A549 (cell line): Measurements from ENCODE around the gene KAT6B. TPM values are rescaled to one million over a fixed set of nuclear protein-coding genes. Genes with fewer than 3 reads are reported as not detected.
A peak's percentile ranks its signal among the peaks of the same experiment; 100 is the strongest.

Source experiments
- ATAC-seq, 2 experiments: fragments of 200-7000 bp in 1 of 2; fragments of >200 bp in 1 of 2; cut with Nextera tagmentation in 1 of 2; cut with Tn5 transposase in 1 of 2; 3 replicates each; pipeline versions ENCODE4 v1.8.0 to v1.9.1; 2018 to 2020; ENCODE audit warnings: mild to moderate bottlenecking in 1 of 2, moderate library complexity in 1 of 2
- CTCF ChIA-PET: fragments of 300-600 bp; sonication (Branson Sonifier 250); formaldehyde crosslinking; extraction: SDS; loops from one replicate; lab custom pipeline; 2021; ENCODE audit warnings: antibody characterized with exemption, inconsistent platforms; lab: Yijun Ruan, JAX
- POLR2A ChIA-PET: fragments of 350-600 bp; formaldehyde crosslinking; extraction: SDS; loops from one replicate; lab custom pipeline; 2021; ENCODE audit warnings: antibody characterized with exemption, inconsistent platforms; lab: Yijun Ruan, JAX
- DNase-seq, 2 experiments: peaks; one replicate each; pipeline versions ENCODE4 v3.0.0 to v3.0.0-alpha.2; 2011 to 2016; ENCODE audit warnings: low read depth in 1 of 2, low spot score in 1 of 2
- FAIRE-seq: peaks from 2 replicates; lab custom pipeline; 2011; peaks lifted over from hg19 to GRCh38; lab: Jason Lieb, UNC
- H3K27ac ChIP-seq, 2 experiments: fragments of >200 bp; sonication (Bioruptor Twin); formaldehyde crosslinking; 3 replicates each; pipeline ENCODE4 v1.5.1; 2016 to 2017
- H3K4me1 ChIP-seq: fragments of >200 bp; sonication (Bioruptor Twin); formaldehyde crosslinking; 3 replicates; pipeline ENCODE4 v1.6.1; 2016
- H3K4me2 ChIP-seq: fragments of >200 bp; sonication (Bioruptor Twin); formaldehyde crosslinking; 3 replicates; pipeline ENCODE4 v1.6.1; 2016
- H3K4me3 ChIP-seq: fragments of >200 bp; sonication (Bioruptor Twin); formaldehyde crosslinking; 3 replicates; pipeline ENCODE4 v1.5.1; 2016
- H3K9me3 ChIP-seq: fragments of >200 bp; sonication (Bioruptor Twin); formaldehyde crosslinking; 3 replicates; pipeline ENCODE4 v1.6.1; 2016
- CEBPB ChIP-seq, 2 experiments: fragments of >200 bp in 1 of 2; sonication (Bioruptor Twin) in 1 of 2; formaldehyde crosslinking in 1 of 2; IDR thresholded peaks; 2 replicates each; pipeline ENCODE4 v1.6.1; 2012 to 2016
- EHMT2 ChIP-seq: fragments of 200-600 bp; sonication (generic); IDR thresholded peaks from 2 replicates; pipeline ENCODE4 v1.6.1; 2016; ENCODE audit warnings: antibody characterized with exemption, low read depth, mild to moderate bottlenecking, moderate library complexity
- EP300 ChIP-seq, 2 experiments: fragments of >200 bp; sonication (Bioruptor Twin); formaldehyde crosslinking; IDR thresholded peaks; 2 replicates in 1 of 2; 3 replicates in 1 of 2; pipeline ENCODE4 v1.6.1; 2016 to 2017
- ESRRA ChIP-seq: fragments of 150-350 bp; IDR thresholded peaks from 2 replicates; pipeline ENCODE4 v1.6.1; 2014; ENCODE audit warnings: mild to moderate bottlenecking, low read length, borderline replicate concordance
- FOSL2 ChIP-seq, 2 experiments: fragments of 450-650 bp in 1 of 2; fragments of >200 bp in 1 of 2; sonication (Bioruptor Twin) in 1 of 2; formaldehyde crosslinking; IDR thresholded peaks; 2 replicates each; pipeline versions ENCODE4 v1.5.0 to v1.6.1; 2016 to 2020; ENCODE audit warnings: mild to moderate bottlenecking in 1 of 2, moderate library complexity in 1 of 2
- HOXA7 ChIP-seq: fragments of 250-450 bp; sonication (Bioruptor Pico); IDR thresholded peaks from 2 replicates; pipeline ENCODE4 v1.5.0; 2020; ENCODE audit warnings: mild to moderate bottlenecking, moderate library complexity
- JUN ChIP-seq, 2 experiments: fragments of >200 bp; sonication (Bioruptor Twin); formaldehyde crosslinking; IDR thresholded peaks; 2 replicates in 1 of 2; 3 replicates in 1 of 2; pipeline ENCODE4 v1.6.1; 2016 to 2017
- JUNB ChIP-seq: fragments of >200 bp; sonication (Bioruptor Twin); formaldehyde crosslinking; IDR thresholded peaks from 2 replicates; pipeline ENCODE4 v1.6.1; 2016
- KDM5A ChIP-seq: fragments of 200-600 bp; sonication (generic); IDR thresholded peaks from 2 replicates; pipeline ENCODE4 v1.6.1; 2016; ENCODE audit warnings: antibody characterized with exemption, mild to moderate bottlenecking
- MAZ ChIP-seq: fragments of 150-350 bp; IDR thresholded peaks from 2 replicates; pipeline ENCODE4 v1.6.1; 2014; ENCODE audit warnings: antibody characterized with exemption, low read depth, low read length, borderline replicate concordance
- RARB ChIP-seq: fragments of 250-450 bp; sonication (Bioruptor Pico); IDR thresholded peaks from 2 replicates; pipeline ENCODE4 v1.8.0; 2021; ENCODE audit warnings: mild to moderate bottlenecking, moderate library complexity
- SREBF2 ChIP-seq: fragments of 450-650 bp; IDR thresholded peaks from 2 replicates; pipeline ENCODE4 v1.6.1; 2014; ENCODE audit warnings: mild to moderate bottlenecking, moderate library complexity
- TP53 ChIP-seq: fragments of 250-450 bp; sonication (Bioruptor Pico); IDR thresholded peaks from 2 replicates; pipeline ENCODE4 v1.5.0; 2021; ENCODE audit warnings: mild to moderate bottlenecking, moderate library complexity
- ZFP36 ChIP-seq: fragments of 450-650 bp; IDR thresholded peaks from 2 replicates; pipeline ENCODE4 v1.6.1; 2014; ENCODE audit warnings: borderline replicate concordance; ENCODE audit not compliant: partially characterized antibody
- WGBS: methylation state at CpG from one replicate; pipeline ENCODE4 v1.1.6; 2017; ENCODE audit errors: missing lambda C conversion rate; 5-methylcytosine and 5-hydroxymethylcytosine counted together
- polyA plus RNA-seq, 4 experiments: library from polyadenylated mRNA; depleted of rRNA in 3 of 4; stranded (reverse); fragments of >200 nt; fragmentation: RNase III in 1 of 4; extraction: RNeasy Plus Mini Kit Qiagen cat#74134 plus additional on column Dnase treatment in 1 of 4; gene quantifications; 2 replicates in 3 of 4; 3 replicates in 1 of 4; pipeline ENCODE4 v1.2.3, GENCODE V29; 2011 to 2017
- TF ChIP-seq, protein P1 (sequence below): IDR thresholded peaks from 2 replicates; pipeline ENCODE4 v1.6.1; 2012
- TF ChIP-seq, protein P2 (sequence below): fragments of 200-600 bp; sonication (generic); IDR thresholded peaks from 2 replicates; pipeline ENCODE4 v1.6.1; 2016; ENCODE audit warnings: antibody characterized with exemption, mild to moderate bottlenecking, moderate library complexity

Gene KAT6B
- polyA plus RNA-seq, 2 of the 4 experiments (the other 2 are of a cell fraction): 5.6 to 5.7 TPM

DNA sequence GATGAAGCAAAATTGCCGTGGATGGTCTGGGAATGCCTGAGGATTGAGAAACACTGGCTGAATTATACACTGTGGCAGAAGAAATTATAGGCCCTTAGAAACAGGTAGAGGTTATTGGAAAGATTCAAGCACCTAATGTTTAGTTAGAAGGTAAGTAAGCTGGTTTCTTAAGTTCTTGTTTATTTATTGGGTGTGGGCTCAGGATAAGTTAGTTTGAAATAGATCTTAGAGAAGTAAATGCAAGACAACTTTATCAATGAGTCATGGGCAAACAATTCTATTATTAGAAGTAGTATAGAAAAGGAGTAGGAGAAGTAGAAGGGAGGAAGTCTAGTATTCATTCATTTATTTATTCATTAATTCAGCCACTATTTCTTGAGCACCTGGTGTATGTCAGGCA is 96.5 kb downstream of the KAT6B start:
- peaks cover 11% of the 10 kb centered on the region; the same call in 2 of the 3 replicates for H3K9me3 ChIP-seq
- no peak for FAIRE-seq
- H3K27ac ChIP-seq: peak overlapping the region in 1 of 2 experiments; percentile 64; a peak in 3 of 6 replicates
- ChIA-PET CTCF (no interaction called here), POLR2A (no interaction called here)
- peak in 1 of 2 experiments; percentile 60; a peak in 3 of 6 replicates for ATAC-seq
- no peak for TF ChIP-seq RARB (CRISPR knock-in tag)
- 0 out of 4 replicates have a peak, but pooled peaks of 1 of the 2 experiments have one; percentile 16 for TF ChIP-seq CEBPB (IDR thresholded peaks at IDR 0.05)
- TF ChIP-seq FOSL2 (IDR thresholded peaks at IDR 0.05): 0 out of 2 replicates have a peak, but pooled peaks have one; percentile 26
- TF ChIP-seq FOSL2 (CRISPR knock-in tag; IDR thresholded peaks at IDR 0.05): no peak; the same call in 1 of the 2 replicates
- TF ChIP-seq JUNB: 0 out of 2 replicates have a peak, but pooled peaks have one; percentile 29
- no peak for TF ChIP-seq EP300 (IDR thresholded peaks at IDR 0.05)
- no peak for TF ChIP-seq JUN (IDR thresholded peaks at IDR 0.05)
- TF ChIP-seq EHMT2: no peak
- no peak overlapping the region for H3K4me3 ChIP-seq
- 25% methylated on average over 1 of the region's 1 CpG for WGBS
- peaks cover 55% of the 10 kb centered on the region for H3K4me1 ChIP-seq
- DNase-seq: peak in 1 of 2 experiments; percentile 28
- peak overlapping the region; percentile 59 for H3K4me2 ChIP-seq

DNA sequence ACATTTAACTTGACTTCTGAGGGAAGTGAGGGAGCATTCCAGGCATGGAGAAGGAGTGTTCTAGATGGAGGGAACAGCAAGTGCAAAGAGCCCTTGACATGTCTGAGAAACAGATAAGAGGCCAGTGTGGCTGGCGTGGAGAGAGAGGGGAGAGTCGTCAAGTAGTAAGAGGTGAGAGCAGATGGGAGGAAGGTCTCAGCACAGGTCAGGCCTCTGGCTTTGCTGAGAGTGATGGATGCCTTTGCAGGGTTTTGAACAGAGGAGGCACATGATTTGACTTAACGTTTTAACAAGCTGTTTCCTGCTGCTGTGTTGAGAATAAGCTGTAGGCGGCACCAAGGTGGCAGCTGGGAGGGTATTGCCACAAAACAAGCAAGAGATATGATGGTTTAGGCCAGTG is 97.2 kb downstream of the KAT6B start:
- 66% methylated on average over 4 of the region's 4 CpGs for WGBS
- Histone ChIP-seq H3K4me3 (no peak overlapping the region), H3K9me3 (peaks cover 11% of the 10 kb centered on the region; the same call in 2 of the 3 replicates), H3K27ac (peak overlapping the region in 1 of 2 experiments; percentile 61; a peak in 3 of 6 replicates), H3K4me1 (peaks cover 56% of the 10 kb centered on the region), H3K4me2 (peak overlapping the region; percentile 59)
- FAIRE-seq (no peak), ATAC-seq (peak; percentile 23 to 49; a peak in 3 of 6 replicates), DNase-seq (no peak)
- CTCF ChIA-PET: no interaction called here
- POLR2A ChIA-PET: no interaction called here
- TF ChIP-seq HOXA7 (CRISPR knock-in tag): no peak
- TF ChIP-seq EP300 (IDR thresholded peaks at IDR 0.05): no peak
- TF ChIP-seq ESRRA: no peak
- TF ChIP-seq, protein P1, sequence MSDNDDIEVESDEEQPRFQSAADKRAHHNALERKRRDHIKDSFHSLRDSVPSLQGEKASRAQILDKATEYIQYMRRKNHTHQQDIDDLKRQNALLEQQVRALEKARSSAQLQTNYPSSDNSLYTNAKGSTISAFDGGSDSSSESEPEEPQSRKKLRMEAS: no peak
- TF ChIP-seq, protein P2, sequence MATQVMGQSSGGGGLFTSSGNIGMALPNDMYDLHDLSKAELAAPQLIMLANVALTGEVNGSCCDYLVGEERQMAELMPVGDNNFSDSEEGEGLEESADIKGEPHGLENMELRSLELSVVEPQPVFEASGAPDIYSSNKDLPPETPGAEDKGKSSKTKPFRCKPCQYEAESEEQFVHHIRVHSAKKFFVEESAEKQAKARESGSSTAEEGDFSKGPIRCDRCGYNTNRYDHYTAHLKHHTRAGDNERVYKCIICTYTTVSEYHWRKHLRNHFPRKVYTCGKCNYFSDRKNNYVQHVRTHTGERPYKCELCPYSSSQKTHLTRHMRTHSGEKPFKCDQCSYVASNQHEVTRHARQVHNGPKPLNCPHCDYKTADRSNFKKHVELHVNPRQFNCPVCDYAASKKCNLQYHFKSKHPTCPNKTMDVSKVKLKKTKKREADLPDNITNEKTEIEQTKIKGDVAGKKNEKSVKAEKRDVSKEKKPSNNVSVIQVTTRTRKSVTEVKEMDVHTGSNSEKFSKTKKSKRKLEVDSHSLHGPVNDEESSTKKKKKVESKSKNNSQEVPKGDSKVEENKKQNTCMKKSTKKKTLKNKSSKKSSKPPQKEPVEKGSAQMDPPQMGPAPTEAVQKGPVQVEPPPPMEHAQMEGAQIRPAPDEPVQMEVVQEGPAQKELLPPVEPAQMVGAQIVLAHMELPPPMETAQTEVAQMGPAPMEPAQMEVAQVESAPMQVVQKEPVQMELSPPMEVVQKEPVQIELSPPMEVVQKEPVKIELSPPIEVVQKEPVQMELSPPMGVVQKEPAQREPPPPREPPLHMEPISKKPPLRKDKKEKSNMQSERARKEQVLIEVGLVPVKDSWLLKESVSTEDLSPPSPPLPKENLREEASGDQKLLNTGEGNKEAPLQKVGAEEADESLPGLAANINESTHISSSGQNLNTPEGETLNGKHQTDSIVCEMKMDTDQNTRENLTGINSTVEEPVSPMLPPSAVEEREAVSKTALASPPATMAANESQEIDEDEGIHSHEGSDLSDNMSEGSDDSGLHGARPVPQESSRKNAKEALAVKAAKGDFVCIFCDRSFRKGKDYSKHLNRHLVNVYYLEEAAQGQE: no peak
- no peak for TF ChIP-seq TP53
- TF ChIP-seq KDM5A: no peak
- no peak for TF ChIP-seq ZFP36
- no peak for TF ChIP-seq SREBF2
- TF ChIP-seq JUNB: no peak
- TF ChIP-seq MAZ: no peak

DNA sequence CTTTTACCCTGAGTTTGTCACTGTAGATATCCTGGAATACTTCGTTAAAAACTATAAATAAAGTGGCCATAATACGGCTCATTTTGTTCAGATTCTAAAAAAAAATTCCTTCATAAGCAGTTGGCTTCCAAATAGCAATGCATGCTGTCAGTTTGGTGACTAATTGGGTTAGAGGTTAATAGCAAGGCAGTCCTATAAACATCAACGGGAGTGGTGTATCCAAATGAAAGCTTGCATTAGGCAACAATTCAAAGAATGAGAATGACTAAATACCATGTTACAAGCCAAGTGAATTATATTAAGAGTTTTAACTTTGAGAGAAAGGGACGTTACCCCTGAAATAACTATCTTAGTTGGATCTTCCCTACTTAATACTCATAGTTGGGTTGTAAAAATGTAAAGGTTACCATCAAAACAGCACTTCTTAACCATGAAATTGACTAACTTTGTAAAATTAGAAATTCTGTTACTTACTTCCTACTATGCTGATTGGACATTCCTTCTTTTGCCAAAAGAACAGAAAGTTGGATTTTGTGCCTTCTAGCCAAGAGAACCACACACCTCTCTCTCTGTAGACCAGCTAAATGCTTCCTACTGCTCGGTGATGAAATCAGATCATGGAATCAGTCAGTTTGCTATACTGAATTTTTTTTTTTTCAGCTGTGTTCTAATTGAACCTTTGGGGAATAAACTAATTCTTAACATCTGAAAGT is 98.0 kb downstream of the KAT6B start:
- ChIA-PET CTCF (no interaction called here), POLR2A (no interaction called here)
- no peak overlapping the region for H3K4me3 ChIP-seq
- TF ChIP-seq FOSL2 (IDR thresholded peaks at IDR 0.05): no peak
- TF ChIP-seq FOSL2 (CRISPR knock-in tag; IDR thresholded peaks at IDR 0.05): peak; percentile 37; the same call in 1 of the 2 replicates
- no peak for TF ChIP-seq TP53
- TF ChIP-seq CEBPB (IDR thresholded peaks at IDR 0.05): 0 out of 4 replicates have a peak, but pooled peaks of 1 of the 2 experiments have one; percentile 30
- H3K27ac ChIP-seq: peak overlapping the region in 1 of 2 experiments; percentile 61; a peak in 3 of 6 replicates
- ATAC-seq: peak in 1 of 2 experiments; percentile 34; a peak in 3 of 6 replicates
- 51% methylated on average over 5 of the region's 5 CpGs for WGBS
- FAIRE-seq: no peak
- peak in 1 of 2 experiments; percentile 28 for DNase-seq
- H3K4me1 ChIP-seq: peaks cover 64% of the 10 kb centered on the region
- H3K9me3 ChIP-seq: peaks cover 8% of the 10 kb centered on the region; the same call in 2 of the 3 replicates
- peak overlapping the region; percentile 59 for H3K4me2 ChIP-seq
